Measurements from ENCODE around the gene ZNF292. TPM values are rescaled to one million over a fixed set of nuclear protein-coding genes. Genes with fewer than 3 reads are reported as not detected.

ZNF292 gene
- polyA plus RNA-seq (2013, experiment 1 of 4) = 19.0 TPM
- 23.0 TPM for polyA plus RNA-seq (2013, experiment 2 of 4)
- polyA plus RNA-seq (2013, experiment 3 of 4) = 20.9 TPM
- 21.3 TPM for polyA plus RNA-seq (2013, experiment 4 of 4)

DNA sequence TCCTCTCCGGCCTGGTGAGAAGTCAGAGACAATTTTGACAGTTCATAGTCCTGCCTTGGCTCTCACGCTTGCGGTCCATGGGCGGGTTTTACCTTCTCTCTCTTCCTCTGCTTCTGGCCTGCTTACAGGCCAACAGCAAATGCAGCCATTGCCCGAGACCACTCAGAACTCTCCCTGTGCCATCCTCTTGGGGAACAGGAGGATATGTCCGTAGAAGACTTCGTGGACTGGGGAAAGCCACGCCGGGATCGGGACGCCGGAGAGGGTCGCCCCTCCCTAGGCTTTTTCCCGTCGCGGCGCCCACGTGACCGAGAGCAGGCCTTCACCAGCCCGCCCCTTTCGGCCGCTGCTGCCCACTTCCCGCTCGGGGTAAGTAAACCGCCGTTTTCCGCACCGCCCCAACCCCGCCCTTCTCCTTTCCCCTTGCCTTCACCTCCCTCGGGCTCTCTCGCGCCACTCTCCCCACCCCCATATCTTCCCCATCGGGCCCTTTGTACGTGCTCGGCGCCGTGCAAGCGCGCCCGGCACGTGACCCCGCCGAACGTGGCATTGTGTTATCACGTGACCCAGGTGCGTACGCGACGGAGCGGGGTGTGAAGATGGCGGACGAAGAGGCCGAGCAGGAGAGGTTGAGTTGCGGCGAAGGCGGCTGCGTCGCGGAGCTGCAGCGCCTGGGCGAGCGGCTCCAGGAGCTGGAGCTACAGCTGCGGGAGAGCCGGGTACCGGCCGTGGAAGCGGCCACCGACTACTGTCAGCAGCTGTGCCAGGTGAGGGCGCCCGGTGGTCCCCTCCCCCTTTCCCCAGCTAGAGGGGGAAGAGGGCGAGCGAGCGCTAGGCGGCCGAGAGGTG is at the start of gene ZNF292:
Gene ZNF292 (plus strand): TSS at position 573 of the 849 bp plus-strand sequence. CDS start 27 bp downstream, at position 600.
- H3K36me3 ChIP-seq (ENCODE audit: control insufficient read depth, insufficient read depth, low read length) = peaks cover 4% of the 10 kb centered on the region
- 0 to 1% methylated on average over 75 of the region's 75 CpGs for WGBS, 2 experiments
- peak within 1 kb of the TSS; percentile 60 for H3K4me3 ChIP-seq (ENCODE audit: insufficient read depth, low read depth, low read length)
- H3K4me1 ChIP-seq (ENCODE audit: control insufficient read depth, insufficient read depth, low read length) = no peaks in the 10 kb centered on the region
- H3K27ac ChIP-seq (ENCODE audit: insufficient read depth, low read depth, low read length, poor library complexity, severe bottlenecking) = peak within 1 kb of the TSS; percentile 87
- H3K9me3 ChIP-seq (ENCODE audit: control insufficient read depth, low read length) = no peaks in the 10 kb centered on the region
- peaks cover 21% of the 10 kb centered on the region for H3K27me3 ChIP-seq (ENCODE audit: control insufficient read depth, insufficient read depth, low read length, poor library complexity, severe bottlenecking)

DNA sequence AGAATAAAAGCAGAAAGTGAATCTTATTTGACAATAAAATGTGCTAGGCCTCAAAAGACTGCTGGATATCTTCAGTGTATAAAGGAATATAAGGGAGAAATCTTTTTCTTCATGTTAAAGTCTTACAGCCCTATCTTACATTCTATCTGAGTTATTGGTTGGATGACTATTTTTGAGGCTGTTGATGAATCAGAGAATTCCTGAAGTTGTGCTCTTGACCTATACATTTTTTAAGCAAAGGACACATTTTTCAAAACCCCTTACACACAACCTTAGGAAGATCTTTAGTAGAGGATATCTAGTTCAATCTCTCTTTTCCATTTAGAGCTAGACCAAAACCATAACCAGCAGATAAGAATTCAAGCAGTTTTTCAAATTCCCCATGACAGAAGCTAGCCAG is 49.5 kb upstream of the ZNF292 start:
- Histone ChIP-seq H3K4me3 (ENCODE audit: insufficient read depth, low read depth, low read length) (no peak overlapping the region), H3K27ac (ENCODE audit: insufficient read depth, low read depth, low read length, poor library complexity, severe bottlenecking) (no peak overlapping the region), H3K4me1 (ENCODE audit: control insufficient read depth, insufficient read depth, low read length) (no peaks in the 10 kb centered on the region), H3K27me3 (ENCODE audit: control insufficient read depth, insufficient read depth, low read length, poor library complexity, severe bottlenecking) (no peaks in the 10 kb centered on the region), H3K36me3 (ENCODE audit: control insufficient read depth, insufficient read depth, low read length) (no peaks in the 10 kb centered on the region), H3K9me3 (ENCODE audit: control insufficient read depth, low read length) (no peaks in the 10 kb centered on the region)

DNA sequence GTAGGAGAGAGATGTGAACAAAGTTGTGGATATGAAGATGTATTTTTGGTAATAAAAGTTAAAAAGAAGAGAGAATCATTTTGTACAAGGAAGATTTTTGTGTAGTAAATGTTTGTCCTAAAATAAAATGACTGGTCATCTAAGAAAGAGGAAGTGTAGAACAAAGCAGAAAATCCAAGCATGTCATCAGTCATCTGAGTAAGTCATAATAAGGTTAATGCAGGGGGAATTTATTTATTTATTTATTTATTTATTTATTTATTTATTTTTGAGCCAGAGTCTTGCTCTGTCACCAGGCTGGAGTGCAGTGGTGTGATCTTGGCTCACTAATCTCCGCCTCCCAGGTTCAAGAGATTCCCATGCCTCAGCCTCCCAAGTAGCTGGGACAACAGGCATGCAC is 44.7 kb upstream of the ZNF292 start:
- no peaks in the 10 kb centered on the region for H3K4me1 ChIP-seq (ENCODE audit: control insufficient read depth, insufficient read depth, low read length)
- WGBS, 2 experiments = 87 to 100% methylated on average over 1 of the region's 1 CpG
- H3K9me3 ChIP-seq (ENCODE audit: control insufficient read depth, low read length) = no peaks in the 10 kb centered on the region
- no peaks in the 10 kb centered on the region for H3K27me3 ChIP-seq (ENCODE audit: control insufficient read depth, insufficient read depth, low read length, poor library complexity, severe bottlenecking)
- no peak overlapping the region for H3K27ac ChIP-seq (ENCODE audit: insufficient read depth, low read depth, low read length, poor library complexity, severe bottlenecking)
- H3K36me3 ChIP-seq (ENCODE audit: control insufficient read depth, insufficient read depth, low read length) = no peaks in the 10 kb centered on the region
- no peak overlapping the region for H3K4me3 ChIP-seq (ENCODE audit: insufficient read depth, low read depth, low read length)

DNA sequence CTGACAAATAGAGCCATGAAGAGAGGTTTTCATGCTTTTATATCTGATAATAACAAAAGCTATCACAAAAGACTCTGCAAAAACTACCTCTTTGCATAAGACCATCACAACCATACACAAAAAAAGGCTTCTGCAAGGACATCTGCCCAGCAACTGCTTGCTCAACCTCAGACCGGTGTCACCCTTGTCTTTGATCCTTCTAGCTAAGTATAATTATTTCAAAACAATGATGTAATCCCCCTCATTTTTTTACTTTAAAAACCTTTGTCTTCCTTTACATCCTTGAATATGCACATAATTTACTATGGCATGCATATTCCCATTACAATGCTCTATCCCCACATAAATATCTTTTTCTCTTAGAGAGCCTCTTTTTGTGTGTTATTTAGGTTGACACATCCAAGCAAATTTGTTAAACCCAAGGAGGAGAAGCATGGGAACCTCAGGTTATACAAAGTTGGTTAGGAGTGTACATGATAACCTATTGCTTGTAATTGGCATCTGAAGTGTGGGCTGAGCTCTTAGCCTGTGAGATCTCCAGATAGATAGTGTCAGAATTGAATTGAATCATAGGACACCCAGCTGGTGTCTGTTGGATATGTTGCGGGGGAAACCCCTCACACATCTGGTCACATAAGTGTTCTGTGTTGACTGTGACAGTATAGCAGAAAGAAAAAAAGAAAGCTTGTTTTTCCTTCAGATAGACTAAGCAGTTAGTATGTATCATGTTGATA is 39.8 kb upstream of the ZNF292 start:
- no peak overlapping the region for H3K4me3 ChIP-seq (ENCODE audit: insufficient read depth, low read depth, low read length)
- H3K27ac ChIP-seq (ENCODE audit: insufficient read depth, low read depth, low read length, poor library complexity, severe bottlenecking) = no peak overlapping the region
- WGBS, 2 experiments = 77 to 86% methylated on average over 2 of the region's 2 CpGs
- H3K36me3 ChIP-seq (ENCODE audit: control insufficient read depth, insufficient read depth, low read length) = no peaks in the 10 kb centered on the region
- H3K27me3 ChIP-seq (ENCODE audit: control insufficient read depth, insufficient read depth, low read length, poor library complexity, severe bottlenecking) = no peaks in the 10 kb centered on the region
- H3K9me3 ChIP-seq (ENCODE audit: control insufficient read depth, low read length) = no peaks in the 10 kb centered on the region
- H3K4me1 ChIP-seq (ENCODE audit: control insufficient read depth, insufficient read depth, low read length) = no peaks in the 10 kb centered on the region

DNA sequence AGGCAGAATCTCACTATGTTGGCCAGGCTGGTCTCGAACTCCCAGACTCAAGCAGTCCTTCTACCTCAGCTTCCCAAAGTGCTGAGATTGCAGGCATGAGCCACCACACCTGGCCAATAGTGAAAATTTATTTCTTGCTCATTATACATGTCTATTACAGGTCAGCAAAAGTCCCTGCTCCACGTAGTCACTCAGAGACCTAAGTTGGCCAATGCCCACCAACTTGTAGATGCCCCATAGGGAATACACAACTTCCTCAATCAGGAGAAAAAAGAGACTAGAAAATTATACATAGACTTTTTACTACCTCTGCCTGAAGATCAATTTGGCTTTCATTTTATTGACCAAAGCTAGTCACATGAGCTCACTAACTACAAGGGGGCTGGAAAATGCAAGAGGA is 38.4 kb upstream of the ZNF292 start:
- no peak overlapping the region for H3K27ac ChIP-seq (ENCODE audit: insufficient read depth, low read depth, low read length, poor library complexity, severe bottlenecking)
- no peaks in the 10 kb centered on the region for H3K4me1 ChIP-seq (ENCODE audit: control insufficient read depth, insufficient read depth, low read length)
- H3K9me3 ChIP-seq (ENCODE audit: control insufficient read depth, low read length) = no peaks in the 10 kb centered on the region
- 91 to 93% methylated on average over 2 of the region's 2 CpGs for WGBS, 2 experiments
- no peak overlapping the region for H3K4me3 ChIP-seq (ENCODE audit: insufficient read depth, low read depth, low read length)
- H3K36me3 ChIP-seq (ENCODE audit: control insufficient read depth, insufficient read depth, low read length) = no peaks in the 10 kb centered on the region
- H3K27me3 ChIP-seq (ENCODE audit: control insufficient read depth, insufficient read depth, low read length, poor library complexity, severe bottlenecking) = no peaks in the 10 kb centered on the region

DNA sequence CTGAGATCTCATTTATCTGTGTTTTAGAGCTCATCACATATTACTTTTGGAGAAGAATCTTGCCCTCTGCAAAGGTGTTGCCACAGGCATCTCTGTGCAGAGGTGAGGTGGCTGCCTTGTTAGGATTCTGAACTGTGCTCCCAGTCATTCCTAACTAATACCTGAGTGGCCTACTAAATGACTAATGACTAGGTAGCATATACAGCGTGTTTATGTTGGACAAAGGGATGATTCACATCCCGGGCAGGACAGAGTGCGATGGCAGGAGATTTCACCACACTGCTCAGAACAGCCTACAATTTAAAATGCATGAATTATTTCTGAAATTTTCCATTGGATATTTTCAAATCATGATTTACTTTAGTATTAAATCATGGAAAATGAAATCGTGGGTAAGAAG is 37.3 kb upstream of the ZNF292 start:
- H3K9me3 ChIP-seq (ENCODE audit: control insufficient read depth, low read length) = no peaks in the 10 kb centered on the region
- no peaks in the 10 kb centered on the region for H3K36me3 ChIP-seq (ENCODE audit: control insufficient read depth, insufficient read depth, low read length)
- WGBS, 2 experiments = 93 to 100% methylated on average over 4 of the region's 4 CpGs
- H3K4me3 ChIP-seq (ENCODE audit: insufficient read depth, low read depth, low read length) = no peak overlapping the region
- no peaks in the 10 kb centered on the region for H3K27me3 ChIP-seq (ENCODE audit: control insufficient read depth, insufficient read depth, low read length, poor library complexity, severe bottlenecking)
- H3K4me1 ChIP-seq (ENCODE audit: control insufficient read depth, insufficient read depth, low read length) = no peaks in the 10 kb centered on the region
- no peak overlapping the region for H3K27ac ChIP-seq (ENCODE audit: insufficient read depth, low read depth, low read length, poor library complexity, severe bottlenecking)

DNA sequence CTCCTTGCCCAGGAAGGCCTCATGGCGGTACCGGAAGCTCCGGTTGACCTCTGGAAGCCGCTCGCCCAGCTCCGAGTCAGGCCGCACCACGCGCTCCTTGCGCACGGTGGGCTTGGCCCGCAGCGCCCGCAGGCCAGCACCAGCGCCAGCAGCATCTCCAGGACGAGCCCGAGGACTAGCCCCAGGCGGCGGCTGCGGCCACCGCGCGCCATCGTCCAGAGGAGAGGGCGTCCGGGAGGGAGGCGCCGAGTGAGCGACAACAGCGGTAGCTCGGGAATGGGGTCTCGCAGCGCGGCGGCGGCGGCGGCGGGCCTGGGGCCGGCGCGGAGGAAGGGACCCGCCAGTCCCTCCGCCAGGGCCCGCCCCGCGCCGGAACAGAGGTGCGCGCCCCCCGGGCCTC is 32.9 kb upstream of the ZNF292 start:
- Histone ChIP-seq H3K27ac (ENCODE audit: insufficient read depth, low read depth, low read length, poor library complexity, severe bottlenecking) (no peak overlapping the region), H3K36me3 (ENCODE audit: control insufficient read depth, insufficient read depth, low read length) (no peaks in the 10 kb centered on the region), H3K4me1 (ENCODE audit: control insufficient read depth, insufficient read depth, low read length) (no peaks in the 10 kb centered on the region), H3K9me3 (ENCODE audit: control insufficient read depth, low read length) (no peaks in the 10 kb centered on the region), H3K27me3 (ENCODE audit: control insufficient read depth, insufficient read depth, low read length, poor library complexity, severe bottlenecking) (no peaks in the 10 kb centered on the region), H3K4me3 (ENCODE audit: insufficient read depth, low read depth, low read length) (no peak overlapping the region)
- 95 to 96% methylated on average over 51 of the region's 51 CpGs for WGBS, 2 experiments

DNA sequence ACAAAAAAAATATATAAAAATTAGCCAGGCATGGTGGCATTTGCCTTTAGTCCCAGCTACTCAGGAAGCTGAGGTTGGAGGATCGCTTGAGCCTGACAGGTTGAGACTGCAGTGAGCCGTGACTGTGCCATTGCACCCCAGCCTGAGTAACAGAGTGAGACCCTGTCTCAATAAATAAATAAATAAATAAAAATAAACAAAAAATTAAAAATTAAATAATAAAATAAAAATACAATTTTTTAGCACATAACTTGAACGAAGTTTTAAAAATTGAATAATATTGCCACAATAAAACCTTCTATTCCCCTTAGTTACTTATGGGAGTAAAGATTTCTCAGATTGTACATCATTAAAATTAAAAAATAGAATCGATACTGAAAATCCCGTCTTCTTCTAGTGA is 31.3 kb upstream of the ZNF292 start:
- H3K27ac ChIP-seq (ENCODE audit: insufficient read depth, low read depth, low read length, poor library complexity, severe bottlenecking) = no peak overlapping the region
- no peaks in the 10 kb centered on the region for H3K9me3 ChIP-seq (ENCODE audit: control insufficient read depth, low read length)
- H3K4me1 ChIP-seq (ENCODE audit: control insufficient read depth, insufficient read depth, low read length) = no peaks in the 10 kb centered on the region
- H3K4me3 ChIP-seq (ENCODE audit: insufficient read depth, low read depth, low read length) = no peak overlapping the region
- 91 to 100% methylated on average over 2 to 4 of the region's 5 CpGs for WGBS, 2 experiments
- no peaks in the 10 kb centered on the region for H3K36me3 ChIP-seq (ENCODE audit: control insufficient read depth, insufficient read depth, low read length)
- H3K27me3 ChIP-seq (ENCODE audit: control insufficient read depth, insufficient read depth, low read length, poor library complexity, severe bottlenecking) = no peaks in the 10 kb centered on the region

DNA sequence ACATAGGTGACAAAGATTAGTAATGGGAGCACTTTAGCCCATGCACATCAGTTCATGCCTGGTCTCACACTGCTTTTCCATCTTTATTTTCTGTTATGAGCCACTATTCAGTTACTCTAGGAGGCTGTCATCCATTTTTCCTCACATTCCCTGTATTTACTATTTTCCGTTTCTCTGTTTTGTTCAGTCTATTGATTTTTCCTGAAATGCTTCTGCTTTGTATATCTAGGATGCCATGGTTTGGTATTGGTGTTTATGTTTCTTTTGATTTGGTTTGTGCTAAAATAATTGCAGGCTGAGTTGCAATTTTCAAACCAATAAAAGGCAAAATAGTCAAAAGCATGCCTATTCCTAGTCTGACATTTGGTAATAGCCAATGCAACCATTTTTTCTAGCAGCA is 28.9 kb upstream of the ZNF292 start:
- Histone ChIP-seq H3K27me3 (ENCODE audit: control insufficient read depth, insufficient read depth, low read length, poor library complexity, severe bottlenecking) (no peaks in the 10 kb centered on the region), H3K4me1 (ENCODE audit: control insufficient read depth, insufficient read depth, low read length) (no peaks in the 10 kb centered on the region), H3K36me3 (ENCODE audit: control insufficient read depth, insufficient read depth, low read length) (no peaks in the 10 kb centered on the region), H3K4me3 (ENCODE audit: insufficient read depth, low read depth, low read length) (no peak overlapping the region), H3K9me3 (ENCODE audit: control insufficient read depth, low read length) (no peaks in the 10 kb centered on the region), H3K27ac (ENCODE audit: insufficient read depth, low read depth, low read length, poor library complexity, severe bottlenecking) (no peak overlapping the region)
- 40 to 44% methylated on average over 1 of the region's 1 CpG for WGBS, 2 experiments

DNA sequence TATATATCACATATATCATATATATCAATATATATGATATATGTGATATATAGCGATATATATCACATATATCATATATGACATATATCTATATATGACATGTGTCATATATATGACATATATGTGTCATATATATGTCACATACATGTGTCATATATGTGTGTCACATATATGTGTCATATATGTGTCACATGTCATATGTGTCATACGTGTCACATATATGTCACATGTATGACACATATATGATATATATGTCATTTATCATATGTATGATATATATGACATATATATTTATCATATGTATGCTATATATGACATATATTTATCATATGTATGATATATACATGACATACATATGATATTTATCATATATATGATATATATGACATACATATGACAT is 27.6 kb upstream of the ZNF292 start:
- WGBS, 2 experiments = no CpG with 5 or more reads among the region's 2 CpGs
- Histone ChIP-seq H3K27me3 (ENCODE audit: control insufficient read depth, insufficient read depth, low read length, poor library complexity, severe bottlenecking) (no peaks in the 10 kb centered on the region), H3K27ac (ENCODE audit: insufficient read depth, low read depth, low read length, poor library complexity, severe bottlenecking) (no peak overlapping the region), H3K4me1 (ENCODE audit: control insufficient read depth, insufficient read depth, low read length) (no peaks in the 10 kb centered on the region), H3K9me3 (ENCODE audit: control insufficient read depth, low read length) (no peaks in the 10 kb centered on the region), H3K4me3 (ENCODE audit: insufficient read depth, low read depth, low read length) (no peak overlapping the region), H3K36me3 (ENCODE audit: control insufficient read depth, insufficient read depth, low read length) (no peaks in the 10 kb centered on the region)

All from ectodermal cell (in vitro differentiated cells).